GM19328 (cell line): ENCODE data around the gene POLA2.

Experiments used
- ATAC-seq: cut with Tn5 transposase; IDR thresholded peaks from one replicate; pipeline ENCODE4 v1.9.1; 2021; ENCODE audit warnings: mild to moderate bottlenecking, moderate library complexity; ENCODE audit not compliant: unreplicated experiment

POLA2 gene

GRCh38 chr11:65280646-65281045 is 18.9 kb downstream of the POLA2 start:
- no peak for ATAC-seq

DNA sequence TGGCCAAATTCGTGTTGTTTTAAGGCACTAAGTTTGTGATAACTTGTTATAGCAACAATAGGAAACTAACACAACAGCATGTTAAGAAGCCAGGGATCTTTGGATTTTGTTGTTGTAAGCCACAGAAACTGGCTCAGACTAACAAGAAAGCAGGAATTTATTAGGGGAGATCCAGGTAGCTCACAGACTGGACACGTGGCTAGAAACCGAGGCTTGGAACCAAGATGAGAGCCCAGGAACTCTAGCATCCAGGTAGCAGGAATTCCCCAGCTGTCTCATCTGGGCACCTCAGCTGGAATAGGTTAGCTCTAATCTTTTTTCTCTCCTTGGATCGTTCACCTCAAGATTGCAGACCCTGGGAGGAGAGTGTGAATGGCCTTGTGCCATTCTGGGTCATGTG is 24.9 kb downstream of the POLA2 start:
- no peak for ATAC-seq

DNA sequence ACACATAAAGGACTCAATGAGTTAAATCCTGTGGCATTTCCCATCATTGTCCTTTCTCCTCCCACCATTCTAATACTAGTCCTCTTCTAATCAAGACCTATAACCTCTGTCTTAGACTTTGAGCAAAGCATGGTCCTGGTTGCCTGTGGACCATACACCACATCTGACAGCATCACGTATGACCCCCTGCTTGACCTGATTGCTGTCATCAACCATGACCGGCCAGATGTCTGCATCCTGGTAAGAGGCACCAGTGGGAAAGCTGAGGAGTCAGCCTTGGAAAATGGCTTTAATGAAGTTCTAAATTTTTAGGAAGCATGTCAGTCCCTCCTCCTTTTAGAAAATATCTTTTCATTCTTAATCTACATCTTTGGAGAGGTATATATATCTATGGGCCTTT is 25.8 kb downstream of the POLA2 start:
- ATAC-seq, result no peak

DNA sequence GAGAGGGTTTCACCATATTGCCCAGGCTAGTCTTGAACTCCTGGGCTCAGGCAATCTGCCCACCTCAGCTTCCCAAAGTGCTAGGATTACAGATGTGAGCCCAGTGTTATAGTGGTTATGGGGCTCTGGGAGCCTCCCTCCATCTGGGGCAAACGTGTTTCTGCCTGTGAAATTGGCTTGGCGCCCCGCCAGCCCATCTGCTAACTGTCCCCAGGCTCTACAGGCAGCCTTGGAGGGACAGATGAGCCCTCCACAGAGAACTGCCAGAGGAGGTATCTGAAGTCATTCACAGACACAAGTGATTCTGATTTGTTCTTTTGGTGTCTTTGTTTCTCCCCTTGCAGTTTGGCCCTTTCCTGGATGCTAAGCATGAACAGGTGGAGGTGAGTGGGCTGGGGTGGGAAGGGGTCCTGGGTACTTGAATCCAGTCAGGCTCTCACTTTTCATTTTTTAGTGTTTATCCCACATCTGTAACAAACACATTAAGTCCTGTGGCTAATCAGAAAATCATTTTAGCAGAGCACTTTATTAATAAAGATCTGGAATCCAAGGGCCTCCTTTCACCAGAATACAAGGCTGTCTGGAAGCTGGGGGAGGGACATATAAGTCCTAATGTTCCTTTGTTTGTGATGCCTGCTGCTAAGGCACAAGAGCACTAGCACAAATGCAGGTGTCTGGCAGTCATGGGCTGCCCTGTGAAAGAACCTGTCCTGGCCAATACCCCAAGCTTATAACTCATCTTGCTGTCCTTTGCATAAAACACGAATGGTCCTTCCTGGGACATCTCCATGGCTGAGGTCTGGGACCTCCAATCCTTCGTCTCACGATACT is 27.2 kb downstream of the POLA2 start:
- no peak for ATAC-seq

DNA sequence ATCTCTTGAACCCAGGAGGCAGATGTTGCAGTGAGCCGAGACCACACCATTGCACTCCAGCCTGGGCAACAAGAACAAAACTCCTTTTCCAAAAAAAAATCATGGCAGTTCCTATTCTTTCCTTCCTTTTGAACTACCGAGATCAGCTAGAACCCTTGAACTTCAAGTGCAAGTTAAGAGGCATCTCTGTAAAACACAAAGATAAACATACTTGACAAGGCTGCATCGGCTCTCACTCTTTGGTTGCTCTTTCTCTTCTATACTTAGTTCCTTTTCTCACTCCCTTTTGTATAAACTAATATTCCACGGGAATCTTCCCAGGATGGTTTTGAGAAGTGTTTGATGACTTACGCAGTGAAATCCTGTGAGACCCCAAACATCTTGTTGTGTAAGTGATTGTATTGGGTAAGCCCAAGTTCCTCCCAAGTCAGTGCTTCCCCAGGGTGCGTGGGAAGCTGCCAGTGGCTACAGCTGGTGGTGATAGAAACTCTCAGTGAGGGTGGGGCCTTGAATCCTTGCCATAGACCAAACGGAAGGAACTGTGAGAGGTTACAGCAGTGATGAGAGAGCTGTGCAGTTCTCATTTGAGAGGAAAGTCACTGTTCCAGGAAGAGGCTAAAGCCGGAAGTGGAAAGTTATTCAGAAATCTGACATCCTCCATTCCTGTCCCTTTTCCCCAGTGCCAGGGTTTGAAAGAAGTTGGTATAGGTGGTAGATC is 28.8 kb downstream of the POLA2 start:
- no peak for ATAC-seq

GRCh38 chr11:65291613-65292012 is 29.9 kb downstream of the POLA2 start:
- no peak for ATAC-seq

GRCh38 chr11:65292890-65293289 is 31.1 kb downstream of the POLA2 start:
- no peak for ATAC-seq

DNA sequence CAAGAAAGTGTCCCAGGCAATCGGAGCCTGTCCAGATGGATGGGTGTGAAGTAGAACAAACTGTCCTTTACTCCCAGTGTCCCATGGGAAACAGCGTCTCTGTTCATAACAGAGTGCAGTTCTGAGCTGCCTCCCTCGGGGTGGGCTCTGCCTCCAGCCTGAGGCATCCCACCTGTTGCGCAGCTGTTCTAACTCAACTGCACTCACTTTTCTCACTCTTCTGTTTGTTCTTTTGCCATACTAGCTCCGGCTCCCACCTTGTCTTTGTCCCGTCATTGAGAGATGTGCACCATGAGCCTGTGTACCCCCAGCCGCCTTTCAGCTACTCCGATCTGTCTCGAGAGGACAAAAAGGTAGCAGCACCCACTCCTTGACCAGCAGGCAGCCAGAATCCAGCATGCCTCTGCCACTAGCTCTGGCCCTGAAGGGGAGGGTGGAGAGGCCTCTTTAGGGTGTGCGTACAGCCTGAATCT is 32.2 kb downstream of the POLA2 start:
- ATAC-seq, result no peak

DNA sequence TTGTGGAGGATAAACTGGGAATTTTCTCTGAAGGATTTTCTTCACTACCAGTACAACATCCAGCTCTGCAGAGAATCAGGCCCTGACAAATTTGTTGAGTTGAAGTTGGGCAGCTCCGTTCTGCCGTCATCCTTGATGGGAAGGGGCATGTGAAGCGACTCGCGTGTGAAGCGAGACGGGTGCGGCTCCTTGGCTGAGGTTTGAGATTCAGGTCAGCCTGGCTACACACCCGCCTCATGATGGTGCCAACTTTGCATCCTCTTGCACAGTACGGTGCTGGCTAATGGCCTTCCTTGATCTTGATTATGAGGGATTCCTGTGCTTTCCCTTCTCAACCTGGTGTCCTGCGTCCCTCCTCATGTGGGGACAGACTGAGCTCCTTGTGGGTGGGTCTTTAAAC is 33.2 kb downstream of the POLA2 start:
- ATAC-seq, result no peak

- no peak for ATAC-seq
These were observed 34.0 kb downstream of the POLA2 start for GRCh38 chr11:65295571-65296341.

DNA sequence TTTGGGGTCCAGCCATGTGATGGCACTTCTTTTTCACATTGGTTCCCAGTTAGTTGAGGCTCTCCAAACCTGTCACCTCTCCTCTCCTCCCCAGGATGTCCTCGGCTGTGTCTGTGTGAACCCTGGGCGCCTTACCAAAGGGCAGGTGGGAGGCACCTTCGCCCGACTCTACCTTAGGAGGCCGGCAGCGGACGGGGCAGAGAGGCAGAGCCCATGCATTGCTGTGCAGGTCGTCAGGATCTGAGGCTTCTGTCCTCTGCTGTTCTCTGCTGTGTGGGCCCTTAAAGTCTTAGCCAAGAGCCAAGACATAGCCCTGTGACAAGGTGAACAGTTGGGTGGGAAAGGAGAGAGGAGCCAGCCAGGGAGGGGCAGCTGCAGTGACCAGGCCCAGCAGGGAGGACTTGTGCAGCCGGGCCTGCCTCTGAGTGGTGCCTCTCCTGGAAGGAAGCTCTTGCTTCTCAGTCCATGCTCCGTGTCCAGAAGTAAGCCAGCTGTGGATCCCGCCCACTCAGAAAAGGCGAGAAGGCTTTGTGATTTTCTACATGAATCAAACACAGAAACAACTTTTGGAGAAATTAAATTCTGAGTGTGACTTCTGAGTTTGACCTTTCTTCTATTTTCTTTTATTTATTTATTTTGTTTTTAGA is 35.4 kb downstream of the POLA2 start:
- no peak for ATAC-seq

GRCh38 chr11:65298131-65298535 is 36.4 kb downstream of the POLA2 start:
- no peak for ATAC-seq

DNA sequence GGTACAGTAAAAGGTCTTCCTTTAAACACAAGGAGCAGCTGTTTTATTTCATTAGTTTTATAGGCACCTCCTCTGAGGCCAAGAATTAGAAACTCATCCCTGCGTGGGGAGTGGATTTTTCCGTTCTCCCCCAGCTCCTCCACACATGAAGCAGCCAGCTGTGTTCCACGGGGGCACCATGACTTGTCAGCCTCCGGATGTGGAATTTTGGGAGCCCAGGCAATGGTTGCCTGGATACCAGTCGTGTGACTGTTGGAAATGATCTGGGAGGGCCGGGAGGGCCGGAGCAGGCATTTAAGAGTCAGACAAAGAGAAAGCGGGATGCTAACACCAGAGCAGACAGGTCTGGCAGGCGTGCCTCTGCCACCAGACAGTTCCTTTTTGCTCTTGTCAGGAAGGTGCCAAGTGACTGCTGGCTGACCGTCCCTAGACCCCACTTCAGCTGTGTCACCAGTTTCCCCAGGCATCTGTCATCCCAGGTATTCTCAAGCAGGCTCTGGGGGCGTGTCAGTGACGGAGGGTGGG is 37.0 kb downstream of the POLA2 start:
- no peak for ATAC-seq

DNA sequence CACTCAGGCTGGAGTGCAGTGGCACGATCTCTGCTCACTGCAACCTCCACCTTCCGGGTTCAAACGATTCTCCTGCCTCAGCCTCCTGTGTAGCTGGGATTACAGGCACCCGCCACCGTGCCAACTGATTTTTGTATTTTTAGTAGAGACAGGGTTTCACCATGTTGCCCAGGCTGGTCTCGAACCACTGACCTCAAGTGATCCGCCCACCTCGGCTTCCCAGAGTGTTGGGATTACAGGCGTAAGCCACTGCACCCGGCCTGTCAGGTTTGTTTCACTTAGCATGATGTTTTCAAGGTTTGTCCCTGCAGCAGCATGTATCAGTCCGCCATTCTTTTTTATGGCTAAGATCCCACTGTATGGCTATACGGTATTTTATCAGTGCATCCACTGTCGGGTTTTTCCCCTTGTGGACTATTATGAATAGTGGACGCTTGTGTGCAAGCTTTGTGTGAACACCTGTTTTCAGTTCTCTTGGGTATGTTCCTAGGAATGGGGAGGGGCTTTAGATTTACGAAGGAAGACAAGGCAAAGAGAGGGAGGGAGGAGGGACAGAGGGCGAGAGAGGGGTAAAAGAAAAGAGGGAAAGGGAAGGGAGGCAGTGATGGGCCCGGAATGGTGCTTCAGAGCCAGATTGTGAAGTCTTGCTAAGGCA is 39.0 kb downstream of the POLA2 start:
- no peak for ATAC-seq

DNA sequence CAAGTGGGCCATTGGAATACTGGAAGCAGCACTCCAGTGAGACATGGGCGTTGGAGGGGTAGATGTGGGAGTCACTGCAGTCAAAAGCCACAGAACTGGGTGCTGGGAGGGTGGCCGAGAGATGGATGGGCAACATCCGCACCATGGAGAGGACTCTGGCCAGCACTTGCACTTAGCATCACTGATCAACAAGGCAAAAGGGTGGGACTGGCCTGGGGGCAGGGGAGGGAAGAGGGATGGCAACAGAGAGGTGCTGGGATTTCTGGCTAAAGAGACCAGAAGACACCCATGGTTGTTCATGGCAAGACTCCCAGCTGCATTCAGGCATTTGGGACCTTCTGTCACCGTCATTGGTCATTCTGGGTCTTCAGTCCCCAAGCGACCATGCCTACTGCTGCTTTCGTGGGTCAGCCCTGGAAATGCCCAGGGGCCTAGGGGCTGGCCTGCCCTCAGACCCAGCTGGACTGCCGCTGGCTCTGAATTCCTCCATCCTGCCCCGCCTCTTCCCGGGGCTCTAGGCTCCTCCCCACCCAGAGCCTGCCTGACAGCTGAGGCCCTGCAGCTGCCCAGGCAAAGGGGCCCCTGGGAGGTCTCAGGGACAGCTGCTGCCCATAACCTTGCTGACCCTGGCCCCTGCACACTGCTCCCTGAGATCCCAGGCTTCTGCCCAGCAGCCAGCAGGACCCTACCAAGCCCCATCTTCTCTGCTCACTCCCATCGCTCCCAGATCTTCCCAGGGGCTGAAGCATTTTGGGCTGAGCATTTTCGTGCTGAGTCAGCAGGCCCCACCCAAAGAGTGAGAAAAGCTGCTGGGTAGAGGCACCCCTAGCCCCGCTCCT is 39.9 kb downstream of the POLA2 start:
- ATAC-seq, result no peak

GRCh38 chr11:65303555-65303954 is 41.8 kb downstream of the POLA2 start:
- no peak for ATAC-seq

- ATAC-seq, result no peak
These were observed 42.3 kb downstream of the POLA2 start for GRCh38 chr11:65304110-65304509.

- ATAC-seq, result no peak
These were observed 42.9 kb downstream of the POLA2 start for GRCh38 chr11:65304613-65305012.

- no peak for ATAC-seq
These were observed 43.9 kb downstream of the POLA2 start for GRCh38 chr11:65305501-65306268.
